Immature natural killer cell (primary cell): Measurements from ENCODE around the gene SH3BGRL3. TPM values are rescaled to one million over a fixed set of nuclear protein-coding genes. Genes with fewer than 3 reads are reported as not detected.
A peak's percentile ranks its signal among the peaks of the same experiment; 100 is the strongest.
"Not testable (repeated sequence)": the region's sequence is repeated elsewhere in the genome, so short reads cannot be mapped to it uniquely, and the experiment has no call there.

Experiments used
- DNase-seq, 3 donors: peaks; one replicate each; pipeline ENCODE4 v3.0.0; 2022; ENCODE audit warnings: mixed read lengths in 1 of 3
- H3K27ac Mint-ChIP-seq, 6 donors: one replicate each; pipeline ENCODE4 v1.8.0; 2020; ENCODE audit warnings: mixed read lengths in 6 of 6, mild to moderate bottlenecking in 5 of 6, inconsistent platforms in 4 of 6, moderate library complexity in 3 of 6
- H3K27me3 Mint-ChIP-seq, 3 donors: one replicate each; pipeline ENCODE4 v1.8.0; 2020 to 2021; ENCODE audit warnings: low read depth in 3 of 3, mild to moderate bottlenecking in 3 of 3, mixed read lengths in 3 of 3, moderate library complexity in 3 of 3, inconsistent platforms in 1 of 3
- H3K36me3 Mint-ChIP-seq, 3 donors: one replicate each; pipeline ENCODE4 v1.8.0; 2020; ENCODE audit warnings: mixed read lengths in 3 of 3, inconsistent platforms in 2 of 3, mild to moderate bottlenecking in 2 of 3
- H3K4me1 Mint-ChIP-seq, 2 donors: one replicate each; pipeline ENCODE4 v1.8.0; 2020; ENCODE audit warnings: inconsistent platforms in 2 of 2, mild to moderate bottlenecking in 2 of 2, mixed read lengths in 2 of 2, moderate library complexity in 1 of 2
- H3K4me3 Mint-ChIP-seq, 5 donors: one replicate each; pipeline ENCODE4 v1.8.0; 2020; ENCODE audit warnings: mild to moderate bottlenecking in 5 of 5, mixed read lengths in 5 of 5, inconsistent platforms in 3 of 5, moderate library complexity in 3 of 5
- H3K9me3 Mint-ChIP-seq, 6 donors: one replicate each; pipeline ENCODE4 v1.8.0; 2020; ENCODE audit warnings: mild to moderate bottlenecking in 6 of 6, mixed read lengths in 6 of 6, inconsistent platforms in 4 of 6, moderate library complexity in 3 of 6
- polyA plus RNA-seq, 3 donors: library from polyadenylated mRNA; unstranded; fragments of 300-500 nt; fragmentation: Illumina TruSeq; gene quantifications; one replicate each; pipeline ENCODE4 v1.2.3, GENCODE V29; 2021

SH3BGRL3 gene
- polyA plus RNA-seq: 1,000 to 10,000 TPM; 1,203 to 2,040 (median 1,333) TPM

- Mint-ChIP-seq H3K36me3 (peaks cover 0 to 9% (median 8%) of the 10 kb centered on the region in 3 donors), H3K9me3 (no peaks in the 10 kb centered on the region), H3K4me1 (peaks cover 86 to 88% of the 10 kb centered on the region in 2 donors), H3K4me3 (peak within 1 kb of the TSS; percentile 81 to 92 (median 89)), H3K27ac (peak within 1 kb of the TSS; percentile 85 to 98 (median 92)), H3K27me3 (peaks cover 2 to 9% (median 4%) of the 10 kb centered on the region in 3 donors)
- DNase-seq: peak; percentile 84 to 85 (median 84)
Measured at GRCh38 chr1:26279456-26280332, at the start of gene SH3BGRL3. Gene SH3BGRL3 (plus strand): TSS chr1:26280086. CDS start chr1:26280156, 70 bp downstream.

- H3K36me3 Mint-ChIP-seq, H3K27me3 Mint-ChIP-seq, H3K27ac Mint-ChIP-seq, DNase-seq, H3K9me3 Mint-ChIP-seq, H3K4me3 Mint-ChIP-seq: not testable (repeated sequence)
- peaks cover 24 to 27% of the 10 kb centered on the region in 2 donors for H3K4me1 Mint-ChIP-seq
Measured at GRCh38 chr1:26230682-26231081, 49.2 kb upstream of the SH3BGRL3 start.

GRCh38 chr1:26233903-26234643 lies 45.8 kb upstream of the SH3BGRL3 start, which contains the start of gene CEP85:
Gene CEP85 (plus strand): TSS chr1:26234200. CDS start chr1:26239784, 5,584 bp downstream.
- Mint-ChIP-seq H3K27ac (peak within 1 kb of the TSS; percentile 92 to 98 (median 96)), H3K36me3 (no peaks in the 10 kb centered on the region), H3K27me3 (peaks cover 3 to 7% (median 4%) of the 10 kb centered on the region in 3 donors), H3K4me1 (peaks cover 25 to 32% of the 10 kb centered on the region in 2 donors), H3K9me3 (no peaks in the 10 kb centered on the region), H3K4me3 (peak within 1 kb of the TSS; percentile 97 to 100 (median 99))
- peak; percentile 97 to 98 (median 98) for DNase-seq

- Mint-ChIP-seq H3K27me3 (peaks cover 3 to 7% (median 4%) of the 10 kb centered on the region in 3 donors), H3K36me3 (no peaks in the 10 kb centered on the region), H3K27ac (peak overlapping the region; percentile 92 to 98 (median 96)), H3K4me3 (peak overlapping the region; percentile 97 to 100 (median 99)), H3K9me3 (no peaks in the 10 kb centered on the region), H3K4me1 (peaks cover 25 to 32% of the 10 kb centered on the region in 2 donors)
- peak; percentile 11 to 21 (median 12) for DNase-seq
Measured at GRCh38 chr1:26234644-26235370, 45.1 kb upstream of the SH3BGRL3 start.

- H3K4me1 Mint-ChIP-seq: peaks cover 25 to 32% of the 10 kb centered on the region in 2 donors
- H3K4me3 Mint-ChIP-seq: no peak overlapping the region
- H3K9me3 Mint-ChIP-seq: no peaks in the 10 kb centered on the region
- DNase-seq: no peak
- peaks cover 3 to 7% (median 4%) of the 10 kb centered on the region in 3 donors for H3K27me3 Mint-ChIP-seq
- peaks cover 0 to 2% (median 2%) of the 10 kb centered on the region in 3 donors for H3K36me3 Mint-ChIP-seq
- H3K27ac Mint-ChIP-seq: no peak overlapping the region
Measured at GRCh38 chr1:26237230-26237966, 42.5 kb upstream of the SH3BGRL3 start.

GRCh38 chr1:26239936-26240335 lies 40.0 kb upstream of the SH3BGRL3 start:
- Mint-ChIP-seq H3K36me3 (peaks cover 0 to 15% (median 9%) of the 10 kb centered on the region in 3 donors), H3K4me3 (no peak overlapping the region), H3K27me3 (no peaks in the 10 kb centered on the region), H3K4me1 (peaks cover 10 to 19% of the 10 kb centered on the region in 2 donors), H3K27ac (no peak overlapping the region), H3K9me3 (no peaks in the 10 kb centered on the region)
- no peak for DNase-seq

GRCh38 chr1:26252718-26253117 lies 27.2 kb upstream of the SH3BGRL3 start:
- Mint-ChIP-seq H3K4me3 (no peak overlapping the region), H3K36me3 (peaks cover 10 to 30% (median 21%) of the 10 kb centered on the region in 3 donors), H3K27me3 (no peaks in the 10 kb centered on the region), H3K4me1 (no peaks in the 10 kb centered on the region), H3K27ac (peak overlapping the region in 1 of 6 donors; percentile 1), H3K9me3 (no peaks in the 10 kb centered on the region)
- no peak for DNase-seq

- no peak overlapping the region for H3K4me3 Mint-ChIP-seq
- no peaks in the 10 kb centered on the region for H3K4me1 Mint-ChIP-seq
- DNase-seq: no peak
- no peaks in the 10 kb centered on the region for H3K27me3 Mint-ChIP-seq
- no peak overlapping the region for H3K27ac Mint-ChIP-seq
- no peaks in the 10 kb centered on the region for H3K9me3 Mint-ChIP-seq
- H3K36me3 Mint-ChIP-seq: peaks cover 19 to 40% (median 30%) of the 10 kb centered on the region in 3 donors
Measured at GRCh38 chr1:26254404-26254803, 25.5 kb upstream of the SH3BGRL3 start.

- peaks cover 0 to 1% (median 0%) of the 10 kb centered on the region in 3 donors for H3K27me3 Mint-ChIP-seq
- no peak overlapping the region for H3K4me3 Mint-ChIP-seq
- DNase-seq: no peak
- H3K27ac Mint-ChIP-seq: no peak overlapping the region
- no peaks in the 10 kb centered on the region for H3K9me3 Mint-ChIP-seq
- H3K36me3 Mint-ChIP-seq: peaks cover 24 to 45% (median 40%) of the 10 kb centered on the region in 3 donors
- H3K4me1 Mint-ChIP-seq: no peaks in the 10 kb centered on the region
Measured at GRCh38 chr1:26257222-26257621, 22.7 kb upstream of the SH3BGRL3 start.

- no peak for DNase-seq
- Mint-ChIP-seq H3K4me1 (no peaks in the 10 kb centered on the region), H3K4me3 (no peak overlapping the region), H3K36me3 (peaks cover 30 to 53% (median 45%) of the 10 kb centered on the region in 3 donors), H3K9me3 (no peaks in the 10 kb centered on the region), H3K27me3 (peaks cover 0 to 1% (median 0%) of the 10 kb centered on the region in 3 donors), H3K27ac (no peak overlapping the region)
Measured at GRCh38 chr1:26259005-26259404, 20.9 kb upstream of the SH3BGRL3 start.

GRCh38 chr1:26259578-26259977 lies 20.3 kb upstream of the SH3BGRL3 start:
- Mint-ChIP-seq H3K4me3 (no peak overlapping the region), H3K27ac (no peak overlapping the region), H3K9me3 (no peaks in the 10 kb centered on the region), H3K36me3 (peaks cover 30 to 56% (median 49%) of the 10 kb centered on the region in 3 donors), H3K27me3 (peaks cover 0 to 1% (median 0%) of the 10 kb centered on the region in 3 donors), H3K4me1 (no peaks in the 10 kb centered on the region)
- DNase-seq: no peak

- Mint-ChIP-seq H3K36me3 (peaks cover 29 to 57% (median 47%) of the 10 kb centered on the region in 3 donors), H3K27me3 (peaks cover 0 to 1% (median 0%) of the 10 kb centered on the region in 3 donors), H3K27ac (no peak overlapping the region), H3K4me1 (no peaks in the 10 kb centered on the region), H3K4me3 (no peak overlapping the region), H3K9me3 (no peaks in the 10 kb centered on the region)
- DNase-seq: no peak
Measured at GRCh38 chr1:26263212-26263611, 16.7 kb upstream of the SH3BGRL3 start.
